DMS153 (cell line): ENCODE results near the gene ZNF497.
A peak's percentile ranks its signal among the peaks of the same experiment; 100 is the strongest.
"Not testable (repeated sequence)": the region's sequence is repeated elsewhere in the genome, so short reads cannot be mapped to it uniquely, and the experiment has no call there.

ENCODE experiments used
- DNase-seq: peaks from one replicate; lab custom pipeline; 2025; lab: John Stamatoyannopoulos, UW

ZNF497 gene

GRCh38 chr19:58394821-58395219 lies 32.3 kb upstream of the ZNF497 start:
- DNase-seq: no peak

GRCh38 chr19:58393725-58394033 lies 31.1 kb upstream of the ZNF497 start:
- DNase-seq: no peak

GRCh38 chr19:58392945-58393724 lies 30.6 kb upstream of the ZNF497 start:
- no peak for DNase-seq

GRCh38 chr19:58388175-58388526 lies 25.6 kb upstream of the ZNF497 start:
- DNase-seq: no peak

- no peak for DNase-seq
Observed at GRCh38 chr19:58387338-58388174, 25.0 kb upstream of the ZNF497 start.

GRCh38 chr19:58386576-58387337 lies 24.2 kb upstream of the ZNF497 start, which contains the start of gene RPS5:
Gene RPS5, plus strand, starts transcription at chr19:58387269. Its CDS starts 869 bp downstream, at chr19:58388138.
- DNase-seq: peak; percentile 99

GRCh38 chr19:58385891-58386575 lies 23.5 kb upstream of the ZNF497 start:
- DNase-seq: no peak

GRCh38 chr19:58385313-58385890 lies 22.9 kb upstream of the ZNF497 start:
- no peak for DNase-seq

- DNase-seq: no peak
Observed at GRCh38 chr19:58382997-58383603, 20.5 kb upstream of the ZNF497 start.

- no peak for DNase-seq
Observed at GRCh38 chr19:58381460-58382212, 19.1 kb upstream of the ZNF497 start.

GRCh38 chr19:58380662-58381459 lies 18.3 kb upstream of the ZNF497 start, which contains the start of gene ZNF837:
Gene ZNF837, minus strand, starts transcription at chr19:58381030. Its CDS starts 11,698 bp downstream, at chr19:58369332.
- peak; percentile 100 for DNase-seq

- no peak for DNase-seq
Observed at GRCh38 chr19:58380037-58380661, 17.6 kb upstream of the ZNF497 start.

- no peak for DNase-seq
Observed at GRCh38 chr19:58379246-58379645, 16.7 kb upstream of the ZNF497 start.

GRCh38 chr19:58376724-58377123 lies 14.2 kb upstream of the ZNF497 start:
- not testable (repeated sequence) for DNase-seq

GRCh38 chr19:58374200-58374599 lies 11.6 kb upstream of the ZNF497 start:
- no peak for DNase-seq

GRCh38 chr19:58372311-58373133 lies 10.0 kb upstream of the ZNF497 start:
- DNase-seq: no peak

- DNase-seq: no peak
Observed at GRCh38 chr19:58368561-58369360, 6.2 kb upstream of the ZNF497 start.
